ENCODE data around the gene NRSN2.

The NRSN2 gene, protein sequence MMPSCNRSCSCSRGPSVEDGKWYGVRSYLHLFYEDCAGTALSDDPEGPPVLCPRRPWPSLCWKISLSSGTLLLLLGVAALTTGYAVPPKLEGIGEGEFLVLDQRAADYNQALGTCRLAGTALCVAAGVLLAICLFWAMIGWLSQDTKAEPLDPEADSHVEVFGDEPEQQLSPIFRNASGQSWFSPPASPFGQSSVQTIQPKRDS

DNA sequence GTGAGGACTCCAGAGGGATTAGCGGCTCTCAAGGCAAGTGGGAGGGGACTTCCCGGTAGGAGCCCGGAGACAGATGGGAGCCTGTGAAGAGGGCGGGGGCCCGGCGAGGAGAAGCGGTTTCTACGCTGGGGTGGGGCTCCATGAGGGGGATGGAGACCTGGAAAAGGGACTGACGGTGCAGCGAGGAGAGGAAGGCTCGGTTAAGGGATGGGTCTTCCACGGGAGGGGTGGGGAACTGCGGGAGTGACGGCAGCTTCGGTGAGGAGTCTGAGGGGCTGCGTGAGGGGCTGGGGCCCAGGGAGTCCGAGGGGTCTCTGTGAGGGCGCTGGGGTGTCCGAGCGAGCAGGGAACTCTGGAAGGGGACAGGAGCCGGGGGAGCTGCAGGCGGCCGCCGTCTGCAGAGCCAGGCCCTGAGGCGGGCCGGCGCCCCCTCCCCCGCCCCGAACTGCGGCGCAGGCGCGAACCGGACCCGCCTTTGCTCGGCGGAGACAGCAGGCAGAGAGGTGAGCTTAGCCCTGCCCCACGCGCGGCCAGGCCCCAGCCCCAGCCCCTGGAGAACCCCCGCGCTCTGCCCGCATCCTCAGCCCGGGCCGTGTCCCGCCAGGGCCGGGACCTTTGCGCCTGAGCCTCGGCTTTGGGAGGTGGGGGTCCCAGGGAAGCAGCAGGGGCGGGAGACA is at the start of gene NRSN2:
Gene NRSN2, plus strand, starts transcription at position 472 of the 677 bp plus-strand sequence. CDS start 2,533 bp downstream, outside the sequence.
- DNase-seq (ENCODE audit: low spot score) = peak; percentile 77

GRCh38 chr20:297925-298775 is 48.8 kb upstream of the NRSN2 start:
- DNase-seq (ENCODE audit: low spot score) = peak; percentile 57

- DNase-seq (ENCODE audit: low spot score) = no peak
Measured at GRCh38 chr20:298776-299391, 48.0 kb upstream of the NRSN2 start.

DNA sequence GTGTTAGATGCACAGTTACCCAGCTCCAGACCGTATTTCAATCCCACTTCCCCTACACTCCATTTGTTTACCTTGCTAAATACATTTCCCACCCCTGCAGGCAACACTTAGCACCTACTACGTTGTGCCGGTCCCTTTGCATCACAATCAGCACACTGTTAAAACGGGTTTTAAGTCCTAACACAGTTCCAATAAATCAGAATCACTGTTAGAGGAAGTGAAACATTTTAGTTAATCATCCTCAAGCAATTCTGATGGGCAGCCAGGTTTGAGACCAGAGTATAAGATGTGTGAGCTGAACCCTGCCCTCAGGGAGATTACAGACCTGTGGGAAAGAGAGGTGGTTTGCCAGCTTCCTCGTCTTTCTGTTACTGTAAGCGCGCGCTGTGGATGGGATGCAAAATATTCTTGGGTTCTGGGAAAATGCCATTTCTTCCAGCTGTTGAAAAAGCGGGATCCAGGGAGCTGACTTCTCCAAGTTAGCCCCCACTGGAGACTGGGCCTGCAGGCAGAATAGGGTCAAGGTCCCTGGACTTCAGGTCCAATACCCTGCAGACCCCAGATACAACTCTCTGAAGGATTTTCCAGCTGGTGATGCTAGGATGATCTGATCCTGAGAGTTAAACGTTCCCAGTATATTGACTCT is 46.4 kb upstream of the NRSN2 start:
- DNase-seq (ENCODE audit: low spot score) = no peak

- DNase-seq (ENCODE audit: low spot score) = no peak
Measured at GRCh38 chr20:301886-302848, 44.7 kb upstream of the NRSN2 start.

DNA sequence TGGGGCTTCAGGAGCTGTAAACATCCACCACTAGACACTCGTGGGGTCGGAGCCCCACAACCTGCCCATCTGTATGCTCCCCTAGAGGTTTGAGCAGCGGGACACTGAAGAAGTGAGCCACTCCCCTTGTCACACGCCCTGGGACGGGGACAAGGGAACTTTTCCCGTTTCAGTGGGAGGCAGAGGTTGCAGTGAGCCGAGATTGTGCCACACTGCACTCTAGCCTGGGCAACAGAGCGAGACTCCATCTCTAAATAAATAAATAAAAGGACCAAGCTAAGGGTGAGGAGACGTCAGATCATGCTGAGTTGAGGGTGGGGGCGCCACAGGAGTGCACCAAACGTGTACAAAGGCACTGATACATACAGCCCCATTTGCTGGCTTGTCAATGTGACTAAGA is 41.2 kb upstream of the NRSN2 start:
- no peak for DNase-seq (ENCODE audit: low spot score)

- DNase-seq (ENCODE audit: low spot score) = no peak
Measured at GRCh38 chr20:308427-309038, 38.4 kb upstream of the NRSN2 start.

- DNase-seq (ENCODE audit: low spot score) = no peak
Measured at GRCh38 chr20:309306-309840, 37.5 kb upstream of the NRSN2 start.

DNA sequence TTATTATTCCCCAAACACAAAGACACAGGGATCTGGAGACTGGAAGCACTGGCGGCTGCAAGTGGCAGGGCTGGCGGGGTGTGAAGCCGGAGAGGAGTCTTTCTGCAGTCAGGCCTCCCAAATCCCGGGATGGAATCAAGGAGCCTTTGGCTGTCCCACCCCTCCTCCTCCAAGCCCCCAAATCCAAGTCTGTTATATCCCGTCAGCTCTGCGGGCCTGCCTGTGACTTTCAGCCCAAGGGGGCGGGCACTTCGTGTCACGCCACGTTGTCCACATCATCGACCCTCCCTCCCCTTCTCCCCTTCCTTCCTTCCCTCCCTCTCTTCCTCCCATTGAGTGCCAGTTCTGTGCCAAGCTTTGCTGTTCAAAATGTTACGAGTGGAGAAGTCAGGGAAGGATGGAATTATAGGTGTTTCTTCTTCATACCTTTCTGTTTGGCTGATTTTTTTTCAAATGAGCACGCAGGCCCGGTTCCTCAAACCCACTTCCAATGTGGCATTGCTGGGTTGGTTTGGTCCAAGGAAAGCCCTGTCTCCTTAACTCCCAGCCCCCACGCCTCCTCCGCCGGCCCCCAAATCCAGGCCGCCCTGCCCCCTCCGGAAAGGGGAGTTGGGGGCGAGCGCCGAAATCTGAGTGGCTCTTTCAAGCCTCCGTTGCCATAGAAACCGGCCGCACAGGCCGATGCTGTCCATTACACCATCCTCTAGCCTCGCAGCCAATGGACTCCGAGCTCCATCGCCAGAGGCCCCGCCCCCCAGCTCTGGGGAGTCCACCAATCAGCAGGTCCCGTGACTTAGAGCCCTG is 36.9 kb upstream of the NRSN2 start:
- peak; percentile 90 for DNase-seq (ENCODE audit: low spot score)

- no peak for DNase-seq (ENCODE audit: low spot score)
Measured at GRCh38 chr20:310645-311044, 36.3 kb upstream of the NRSN2 start.

DNA sequence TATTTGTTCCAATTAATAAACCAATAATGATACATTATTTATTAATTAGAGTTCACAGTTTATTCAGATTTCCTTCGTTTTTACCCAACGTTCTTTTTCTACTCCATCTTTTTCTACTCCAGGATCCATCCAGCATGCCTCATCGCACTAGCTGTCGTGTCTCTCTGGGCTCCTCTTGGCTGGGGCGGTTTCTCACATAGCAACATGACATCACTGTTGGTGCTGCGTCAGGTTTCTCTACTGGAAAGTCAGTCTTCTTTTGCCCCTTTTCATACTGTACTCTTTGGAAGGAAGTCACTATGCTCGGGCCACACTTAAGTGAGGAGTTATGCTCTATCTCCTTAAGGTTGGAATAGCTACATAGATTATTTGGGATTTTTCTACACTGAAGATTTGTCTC is 35.3 kb upstream of the NRSN2 start:
- no peak for DNase-seq (ENCODE audit: low spot score)

- no peak for DNase-seq (ENCODE audit: low spot score)
Measured at GRCh38 chr20:312067-312466, 34.8 kb upstream of the NRSN2 start.

DNA sequence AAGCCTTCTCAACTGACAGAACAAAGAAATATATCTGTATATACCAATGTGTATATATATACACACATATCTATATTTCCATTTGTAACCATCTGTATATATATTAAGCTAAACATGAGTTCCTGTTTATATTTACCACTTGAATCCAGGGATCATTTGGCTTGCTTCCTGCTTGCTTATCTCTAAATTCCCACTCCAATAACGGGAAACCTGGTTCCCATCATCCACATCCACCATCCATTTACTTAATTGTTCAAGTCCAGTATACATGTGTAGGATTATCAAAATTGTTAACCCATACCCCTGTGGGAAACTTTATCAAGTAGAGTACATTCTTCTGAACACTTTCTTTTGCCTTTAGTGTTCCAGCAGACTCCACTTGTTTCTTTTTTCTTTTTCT is 34.0 kb upstream of the NRSN2 start:
- DNase-seq (ENCODE audit: low spot score) = no peak

DNA sequence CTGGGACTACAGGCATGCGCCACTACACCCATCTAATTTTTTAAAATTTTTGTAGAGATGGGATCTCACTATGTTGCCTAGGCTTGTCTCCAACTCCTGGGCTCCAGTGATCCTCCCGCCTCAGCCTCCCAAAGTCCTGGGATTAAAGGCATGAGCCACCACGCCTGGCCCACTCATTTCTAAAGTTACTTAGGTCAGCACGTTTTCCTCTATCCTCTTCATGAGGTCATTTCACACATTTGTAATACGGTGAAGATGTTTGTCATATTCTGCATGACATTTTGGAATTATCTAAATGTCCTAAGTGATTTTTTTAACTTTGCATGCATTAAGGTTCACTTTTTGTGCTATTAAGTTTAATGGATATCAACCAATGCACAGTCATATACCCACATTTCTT is 33.5 kb upstream of the NRSN2 start:
- no peak for DNase-seq (ENCODE audit: low spot score)

- no peak for DNase-seq (ENCODE audit: low spot score)
Measured at GRCh38 chr20:313948-314347, 33.0 kb upstream of the NRSN2 start.

- no peak for DNase-seq (ENCODE audit: low spot score)
Measured at GRCh38 chr20:316316-317068, 30.4 kb upstream of the NRSN2 start.

GRCh38 chr20:324177-325044 is 22.5 kb upstream of the NRSN2 start:
- peak; percentile 90 for DNase-seq (ENCODE audit: low spot score)

All from HuH-7 (cell line).